IMR-90 (cell line): ENCODE measurements around the gene FOXC1. TPM values are rescaled to one million over a fixed set of nuclear protein-coding genes. Genes with fewer than 3 reads are reported as not detected.

Experiments
- ATAC-seq: fragments of 200-7000 bp; cut with Tn5 transposase; 2 replicates; pipeline ENCODE4 v1.9.1; 2020; ENCODE audit warnings: low read depth, mild to moderate bottlenecking, moderate library complexity
- BruUV-seq: library from RNA; stranded (reverse); fragments of 400-500 nt; replicated peaks from 2 replicates; lab custom pipeline; 2021; lab: Mats Ljungman, UMichigan
- CTCF ChIA-PET: fragments of 300-600 bp; formaldehyde crosslinking; extraction: SDS; loops from one replicate; lab custom pipeline; 2021; ENCODE audit warnings: antibody characterized with exemption; lab: Yijun Ruan, JAX
- POLR2A ChIA-PET: fragments of 300-600 bp; sonication (Branson Sonifier 250); formaldehyde crosslinking; loops from one replicate; lab custom pipeline; 2022; ENCODE audit warnings: antibody characterized with exemption; ENCODE audit not compliant: unreplicated experiment; lab: Charles Lee
- DNase-seq: peaks from one replicate; pipeline ENCODE4 v3.0.0; 2013
- H2AFZ ChIP-seq: replicated peaks from 2 replicates; pipeline ENCODE3; 2013; ENCODE audit warnings: low read length, mild to moderate bottlenecking; ENCODE audit not compliant: poor library complexity
- H2AK5ac ChIP-seq: 2 replicates; pipeline ENCODE4 v1.6.1; 2013; ENCODE audit warnings: low read depth, low read length, inconsistent platforms
- H2AK9ac ChIP-seq: replicated peaks from 2 replicates; pipeline ENCODE3; 2013; ENCODE audit warnings: mild to moderate bottlenecking, low read depth, low read length, moderate library complexity; ENCODE audit not compliant: poor library complexity
- H2BK120ac ChIP-seq: 2 replicates; pipeline ENCODE4 v1.6.1; 2013; ENCODE audit warnings: low read depth, low read length, inconsistent platforms
- H2BK15ac ChIP-seq: 3 replicates; pipeline ENCODE4 v1.6.1; 2013; ENCODE audit warnings: low read depth, low read length, inconsistent platforms
- H2BK20ac ChIP-seq: 2 replicates; pipeline ENCODE4 v1.6.1; 2013; ENCODE audit warnings: low read depth, mild to moderate bottlenecking, inconsistent platforms, low read length, moderate library complexity
- H2BK5ac ChIP-seq: 2 replicates; pipeline ENCODE4 v1.6.1; 2013; ENCODE audit warnings: mild to moderate bottlenecking, low read depth, low read length, inconsistent platforms; ENCODE audit not compliant: poor library complexity, severe bottlenecking
- H3K14ac ChIP-seq: replicated peaks from 2 replicates; pipeline ENCODE4 v1.6.1; 2013; ENCODE audit warnings: low read depth, low read length, inconsistent platforms
- H3K18ac ChIP-seq: 2 replicates; pipeline ENCODE4 v1.6.1; 2013; ENCODE audit warnings: low read depth, low read length, control low read depth
- H3K23ac ChIP-seq: 2 replicates; pipeline ENCODE4 v1.6.1; 2013; ENCODE audit warnings: low read depth, low read length, inconsistent platforms
- H3K27ac ChIP-seq: 2 replicates; pipeline ENCODE4 v1.5.1; 2013; ENCODE audit warnings: mild to moderate bottlenecking, control low read depth, low read length; ENCODE audit not compliant: insufficient read depth
- H3K27me3 ChIP-seq: 2 replicates; pipeline ENCODE4 v1.6.1; 2013; ENCODE audit warnings: low read length; ENCODE audit not compliant: control insufficient read depth, insufficient read depth
- H3K36me3 ChIP-seq: 2 replicates; pipeline ENCODE4 v1.6.1; 2013; ENCODE audit warnings: low read length, mixed read lengths; ENCODE audit not compliant: control insufficient read depth, insufficient read depth
- H3K4ac ChIP-seq: 2 replicates; pipeline ENCODE4 v1.6.1; 2013; ENCODE audit warnings: low read depth, low read length, inconsistent platforms
- H3K4me1 ChIP-seq: 2 replicates; pipeline ENCODE4 v1.6.1; 2013; ENCODE audit warnings: low read length, mixed read lengths; ENCODE audit not compliant: control insufficient read depth, insufficient read depth
- H3K4me2 ChIP-seq: 2 replicates; pipeline ENCODE4 v1.6.1; 2013; ENCODE audit warnings: low read depth, mild to moderate bottlenecking, control low read depth, low read length, moderate library complexity
- H3K4me3 ChIP-seq: 2 replicates; pipeline ENCODE4 v1.5.1; 2013; ENCODE audit warnings: low read depth, mild to moderate bottlenecking, control low read depth, low read length, moderate library complexity; ENCODE audit not compliant: insufficient read depth
- H3K56ac ChIP-seq: 2 replicates; pipeline ENCODE4 v1.6.1; 2013; ENCODE audit warnings: low read length, inconsistent platforms; ENCODE audit not compliant: insufficient read depth; ENCODE audit errors: extremely low read depth
- H3K79me1 ChIP-seq, 2 experiments: 2 replicates each; pipeline ENCODE4 v1.6.1; 2013; ENCODE audit warnings: low read length in 2 of 2, inconsistent platforms in 1 of 2, low read depth in 1 of 2
- H3K9ac ChIP-seq: 2 replicates; pipeline ENCODE4 v1.6.1; 2013; ENCODE audit warnings: low read depth, low read length, control low read depth
- H3K9me1 ChIP-seq: 2 replicates; pipeline ENCODE4 v1.6.1; 2013; ENCODE audit warnings: low read length, inconsistent platforms; ENCODE audit not compliant: insufficient read depth
- H3K9me3 ChIP-seq: 2 replicates; pipeline ENCODE4 v1.6.1; 2013; ENCODE audit warnings: low read length; ENCODE audit not compliant: control insufficient read depth, insufficient read depth
- H4K20me1 ChIP-seq: 2 replicates; pipeline ENCODE4 v1.6.1; 2013; ENCODE audit warnings: low read length, inconsistent platforms; ENCODE audit not compliant: insufficient read depth
- H4K5ac ChIP-seq: 2 replicates; pipeline ENCODE4 v1.6.1; 2013; ENCODE audit warnings: mild to moderate bottlenecking, low read depth, low read length, control low read depth
- H4K8ac ChIP-seq, 2 experiments: 2 replicates each; pipeline ENCODE4 v1.6.1; 2013; ENCODE audit warnings: low read depth in 2 of 2, low read length in 2 of 2, control low read depth in 1 of 2, inconsistent platforms in 1 of 2
- H4K91ac ChIP-seq: 2 replicates; pipeline ENCODE4 v1.6.1; 2013; ENCODE audit warnings: low read depth, low read length, inconsistent platforms; ENCODE audit not compliant: insufficient read depth
- BHLHE40 ChIP-seq: fragments of 150-350 bp; IDR thresholded peaks from 2 replicates; pipeline ENCODE4 v1.6.1; 2016; ENCODE audit warnings: mild to moderate bottlenecking, low read depth, low read length
- CEBPB ChIP-seq: IDR thresholded peaks from 2 replicates; pipeline ENCODE4 v1.6.1; 2012; ENCODE audit warnings: low read depth, low read length, improper control_type of control experiment
- CHD1 ChIP-seq: IDR thresholded peaks from 2 replicates; pipeline ENCODE4 v1.6.1; 2012; ENCODE audit warnings: low read depth, low read length, improper control_type of control experiment
- CTCF ChIP-seq: conservative IDR thresholded peaks from 2 replicates; pipeline ENCODE4 v1.5.1; 2012; ENCODE audit warnings: mild to moderate bottlenecking, low read depth, low read length, improper control_type of control experiment
- ELK1 ChIP-seq: fragments of 150-350 bp; IDR thresholded peaks from 2 replicates; pipeline ENCODE4 v1.6.1; 2016; ENCODE audit warnings: low read depth, mild to moderate bottlenecking, low read length, moderate library complexity, borderline replicate concordance
- FOS ChIP-seq: fragments of 150-350 bp; IDR thresholded peaks from 2 replicates; pipeline ENCODE4 v1.6.1; 2016; ENCODE audit warnings: low read depth, low read length
- MAFK ChIP-seq: IDR thresholded peaks from 2 replicates; pipeline ENCODE4 v1.6.1; 2012; ENCODE audit warnings: low read depth, low read length, improper control_type of control experiment
- MAZ ChIP-seq: IDR thresholded peaks from 2 replicates; pipeline ENCODE4 v1.6.1; 2012; ENCODE audit warnings: low read depth, mild to moderate bottlenecking, low read length, improper control_type of control experiment, moderate library complexity, borderline replicate concordance
- MXI1 ChIP-seq: IDR thresholded peaks from 2 replicates; pipeline ENCODE4 v1.6.1; 2012; ENCODE audit warnings: low read depth, mild to moderate bottlenecking, low read length, moderate library complexity, borderline replicate concordance
- NFE2L2 ChIP-seq: fragments of 150-350 bp; IDR thresholded peaks from 2 replicates; pipeline ENCODE4 v1.6.1; 2016; ENCODE audit warnings: low read depth, mild to moderate bottlenecking, low read length
- POLR2A ChIP-seq: IDR thresholded peaks from 2 replicates; pipeline ENCODE4 v1.6.1; 2012; ENCODE audit warnings: mild to moderate bottlenecking, low read depth, low read length
- RAD21 ChIP-seq: IDR thresholded peaks from 2 replicates; pipeline ENCODE4 v1.6.1; 2012; ENCODE audit warnings: low read length, improper control_type of control experiment
- RCOR1 ChIP-seq: IDR thresholded peaks from 2 replicates; pipeline ENCODE4 v1.6.1; 2012; ENCODE audit warnings: mild to moderate bottlenecking, low read length, improper control_type of control experiment; ENCODE audit not compliant: insufficient replicate concordance
- RFX5 ChIP-seq: IDR thresholded peaks from 2 replicates; pipeline ENCODE4 v1.8.0; 2012; ENCODE audit warnings: low read depth, mild to moderate bottlenecking, low read length, moderate library complexity
- SMC3 ChIP-seq: fragments of 150-350 bp; IDR thresholded peaks from 2 replicates; pipeline ENCODE4 v1.6.1; 2016; ENCODE audit warnings: low read depth, mild to moderate bottlenecking, antibody characterized with exemption, low read length, moderate library complexity
- USF2 ChIP-seq: fragments of 150-350 bp; IDR thresholded peaks from 2 replicates; pipeline ENCODE4 v1.6.1; 2017; ENCODE audit warnings: mild to moderate bottlenecking, antibody characterized with exemption, low read length, low read depth
- whole genome bisulfite sequencing, 2 experiments: methylation state at CpG; one replicate each; pipeline versions ENCODE4 v1.1.5 to v1.1.7; 2013; ENCODE audit warnings: missing lambda C conversion rate in 2 of 2; ENCODE audit not compliant: insufficient read length in 1 of 2; ENCODE audit errors: extremely low coverage in 2 of 2; 5-methylcytosine and 5-hydroxymethylcytosine counted together
- dilution Hi-C: fragments of 300-500 bp; cut with HindIII; formaldehyde crosslinking; loops from one replicate; pipeline ENCODE4 v1.14.3; 2018; ENCODE audit warnings: low sequenced_read_pairs; ENCODE audit not compliant: unreplicated experiment
- in situ Hi-C: fragments of 300-500 bp; cut with MboI; formaldehyde crosslinking; loops from 3 replicates; pipeline ENCODE4 v1.14.3; 2019; ENCODE audit warnings: low sequenced_read_pairs, inconsistent platforms, mixed read lengths
- intact Hi-C: fragments of 100-400 bp; cut with micrococcal nuclease; formaldehyde crosslinking; loops from 2 replicates; pipeline ENCODE4 v1.10.0; 2022
- polyA plus RNA-seq, 3 experiments: library from polyadenylated mRNA; depleted of rRNA; stranded (reverse); fragments of >200 nt; gene quantifications; 2 replicates each; pipeline ENCODE4 v1.2.3, GENCODE V29; 2012; ENCODE audit warnings: low replicate concordance in 1 of 3
- total RNA-seq: library from RNA; depleted of rRNA; stranded (reverse); fragments of >200 nt; gene quantifications from 2 replicates; pipeline ENCODE4 v1.2.3, GENCODE V29; 2012

The FOXC1 gene
- total and polyA plus RNA-seq, 2 of the 4 experiments (the other 2 are of a cell fraction) = 1.3 to 4.0 TPM

GRCh38 chr6:1622220-1622850 is 12.6 kb downstream of the FOXC1 start:
- no peak overlapping the region for H2AK5ac ChIP-seq
- H2BK120ac ChIP-seq = no peak overlapping the region
- no peak overlapping the region for H3K4ac ChIP-seq
- no TSS peak for BruUV-seq
- H2AFZ ChIP-seq = peak overlapping the region; percentile 18
- H3K4me2 ChIP-seq = no peak overlapping the region
- in situ Hi-C loops (no loop called here), intact Hi-C loops (no loop called here), dilution Hi-C loops (no loop called here)
- DNase-seq (no peak), ATAC-seq (no peak)
- peaks cover 2% of the 10 kb centered on the region for H3K27me3 ChIP-seq
- H3K36me3 ChIP-seq = peaks cover 8% of the 10 kb centered on the region; the same call in 1 of the 2 replicates
- H3K4me1 ChIP-seq = peaks cover 9% of the 10 kb centered on the region
- H4K8ac ChIP-seq = no peak overlapping the region
- H3K9ac ChIP-seq = no peak overlapping the region
- no peak overlapping the region for H3K56ac ChIP-seq
- no peaks in the 10 kb centered on the region for H4K20me1 ChIP-seq
- POLR2A ChIA-PET = no interaction called here
- H3K4me3 ChIP-seq = no peak overlapping the region
- H2BK20ac ChIP-seq = no peak overlapping the region
- no peak overlapping the region for H3K27ac ChIP-seq
- H3K9me3 ChIP-seq = no peaks in the 10 kb centered on the region
- H2BK15ac ChIP-seq = no peak overlapping the region
- H3K79me1 ChIP-seq = peaks cover 4 to 8% of the 10 kb centered on the region in 2 experiments; a peak in 1 of 4 replicates
- no peak overlapping the region for H4K91ac ChIP-seq
- H2BK5ac ChIP-seq = no peak overlapping the region
- H3K23ac ChIP-seq = 0 out of 2 replicates have a peak overlapping the region, but pooled peaks have one; percentile 48
- no peak overlapping the region for H3K18ac ChIP-seq
- 93% methylated on average over 8 of the region's 15 CpGs; no CpG with 5 or more reads in 1 of the 2 experiments for WGBS, 2 experiments
- no peak overlapping the region for H4K5ac ChIP-seq
- no peak for TF ChIP-seq MAZ
- TF ChIP-seq MAFK = no peak
- TF ChIP-seq NFE2L2 = no peak
- TF ChIP-seq USF2 = no peak
- TF ChIP-seq RFX5 = no peak
- no peak for TF ChIP-seq RCOR1
- no peak for TF ChIP-seq FOS
- TF ChIP-seq CTCF = no peak
- no peak for TF ChIP-seq ELK1
- TF ChIP-seq SMC3 = no peak
- TF ChIP-seq CHD1 = no peak
- TF ChIP-seq MXI1 = no peak
- TF ChIP-seq CEBPB = no peak
- TF ChIP-seq RAD21 = no peak
- no peak for TF ChIP-seq POLR2A
- TF ChIP-seq BHLHE40 = no peak
- CTCF ChIA-PET = no interaction called here
- H3K14ac ChIP-seq = no peak overlapping the region
- H3K9me1 ChIP-seq = no peaks in the 10 kb centered on the region
- no peak overlapping the region for H2AK9ac ChIP-seq
